GOT3 (cell line): ENCODE data around the gene ATG4C.

ENCODE experiments used
- DNase-seq: peaks from one replicate; lab custom pipeline; 2025; ENCODE audit warnings: mixed read lengths; lab: John Stamatoyannopoulos, UW

ATG4C gene

DNA sequence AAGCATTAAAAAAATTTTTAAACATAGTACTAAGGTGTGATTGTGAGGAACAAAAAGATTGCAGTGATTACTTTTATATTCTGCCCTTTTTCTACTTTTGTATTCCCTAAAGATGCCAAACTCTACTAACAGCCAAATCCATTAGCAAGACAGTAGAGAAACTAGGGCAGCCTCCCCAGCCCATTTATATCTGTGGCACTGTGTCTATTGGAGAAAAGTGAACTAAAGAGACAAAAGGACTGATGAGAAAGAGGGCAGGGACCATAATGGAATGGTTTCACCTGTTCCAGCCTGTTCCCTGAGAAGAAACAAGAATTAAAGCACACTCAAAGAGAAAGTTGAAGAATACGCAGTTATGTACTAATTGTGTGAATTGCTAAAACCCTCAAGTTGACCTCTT, 56.6 kb downstream of the ATG4C start:
- no peak for DNase-seq

DNA sequence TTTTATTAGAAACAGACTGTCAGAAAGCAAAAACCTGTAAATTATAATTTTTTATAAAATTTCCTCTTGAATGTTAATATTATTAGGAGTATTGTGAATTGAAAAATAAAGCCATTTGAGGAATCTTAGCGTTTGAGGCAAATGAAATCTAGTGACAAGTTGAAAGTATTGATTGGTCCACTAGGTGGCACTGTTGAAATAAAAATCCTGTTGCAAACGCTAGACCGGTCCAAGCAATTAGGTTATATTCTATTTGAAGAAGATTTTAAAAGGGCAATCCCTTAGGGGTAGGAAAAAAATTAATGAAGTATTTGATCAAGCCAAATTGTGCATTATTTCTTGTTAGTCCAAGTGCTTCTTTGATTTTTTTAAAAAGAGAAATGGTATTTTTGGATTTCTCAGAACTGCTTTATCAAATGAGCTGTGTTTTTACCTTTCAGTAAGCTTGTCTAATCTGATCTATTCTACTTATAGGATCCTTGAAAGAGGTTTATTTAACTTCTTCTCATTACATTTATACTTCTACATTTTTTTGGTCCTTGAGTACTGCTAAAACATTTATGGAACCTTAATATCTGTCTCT, 57.7 kb downstream of the ATG4C start:
- no peak for DNase-seq

DNA sequence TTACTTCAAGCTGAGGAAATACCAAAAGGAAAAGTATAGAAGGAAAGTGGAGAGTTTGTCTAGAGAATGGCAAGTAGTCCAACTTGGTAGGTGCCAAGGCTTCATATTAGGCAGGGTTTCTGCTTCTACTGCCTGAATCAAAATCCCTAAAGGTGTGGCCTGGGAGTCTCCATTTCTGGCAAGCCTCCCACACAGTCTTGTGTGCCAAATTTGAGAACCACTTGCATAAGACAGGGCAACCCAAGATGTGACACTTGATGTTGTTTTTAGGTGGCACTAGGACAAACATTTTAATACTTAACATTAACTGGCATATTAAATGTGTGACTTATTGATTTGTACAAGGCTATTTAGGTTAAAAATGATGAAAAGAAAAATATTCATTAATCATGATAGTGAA, 60.1 kb downstream of the ATG4C start:
- no peak for DNase-seq

DNA sequence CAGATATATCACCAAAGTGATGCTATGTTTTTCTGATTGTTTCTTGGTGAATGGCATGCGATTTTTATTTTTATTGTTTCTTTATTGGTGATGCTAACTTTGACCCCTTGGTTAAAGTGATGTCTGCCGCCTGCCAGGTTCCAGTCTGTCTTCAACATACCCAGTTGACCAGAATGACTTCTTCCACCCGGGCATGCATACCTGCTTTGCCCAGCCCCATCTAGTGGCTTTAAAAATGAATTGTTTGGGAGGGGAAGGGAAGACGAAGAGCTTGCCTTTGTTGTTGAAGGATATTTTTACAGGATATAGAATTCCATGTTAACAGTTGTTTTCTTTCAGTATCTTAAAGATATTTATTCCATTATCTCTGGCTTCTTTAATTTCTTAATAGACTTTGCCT, 65.1 kb downstream of the ATG4C start:
- DNase-seq, result no peak

DNA sequence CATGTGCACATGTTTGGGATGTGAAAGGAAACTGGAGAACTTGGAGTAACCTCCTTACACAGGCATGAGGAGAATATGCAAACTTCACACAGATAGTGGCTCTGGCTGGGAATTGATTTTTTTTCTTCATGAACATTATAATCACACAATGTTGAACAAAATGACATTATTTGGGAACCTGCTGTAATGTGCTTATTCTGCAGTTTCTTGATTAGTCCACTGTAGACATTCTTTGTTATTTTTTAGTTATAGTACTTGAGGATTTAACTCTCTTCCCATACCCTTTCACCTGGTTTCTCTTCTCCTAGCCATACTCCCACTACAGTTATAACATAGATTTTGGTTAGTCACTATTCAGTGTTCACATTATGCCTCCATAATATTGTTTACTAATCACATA, 68.3 kb downstream of the ATG4C start:
- no peak for DNase-seq

DNA sequence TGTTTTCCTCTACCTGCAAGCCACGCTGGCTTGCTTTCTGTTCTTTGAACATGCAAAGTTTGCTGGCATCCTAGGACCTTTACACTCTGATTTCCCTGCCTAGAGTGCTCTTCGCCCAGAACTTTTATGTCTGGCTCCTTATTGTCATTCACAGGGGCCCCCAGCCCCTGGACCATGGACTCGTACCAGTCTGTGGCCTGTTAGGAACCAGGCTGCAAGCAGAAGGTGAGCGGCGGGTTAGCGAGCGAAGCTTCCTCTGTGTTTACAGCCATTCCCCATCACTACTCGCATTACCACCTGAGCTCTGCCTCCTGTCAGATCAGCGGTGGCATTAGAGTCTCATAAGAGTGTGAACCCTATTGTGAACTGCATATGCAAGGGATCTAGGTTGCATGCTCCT, 73.0 kb downstream of the ATG4C start:
- DNase-seq, result no peak

DNA sequence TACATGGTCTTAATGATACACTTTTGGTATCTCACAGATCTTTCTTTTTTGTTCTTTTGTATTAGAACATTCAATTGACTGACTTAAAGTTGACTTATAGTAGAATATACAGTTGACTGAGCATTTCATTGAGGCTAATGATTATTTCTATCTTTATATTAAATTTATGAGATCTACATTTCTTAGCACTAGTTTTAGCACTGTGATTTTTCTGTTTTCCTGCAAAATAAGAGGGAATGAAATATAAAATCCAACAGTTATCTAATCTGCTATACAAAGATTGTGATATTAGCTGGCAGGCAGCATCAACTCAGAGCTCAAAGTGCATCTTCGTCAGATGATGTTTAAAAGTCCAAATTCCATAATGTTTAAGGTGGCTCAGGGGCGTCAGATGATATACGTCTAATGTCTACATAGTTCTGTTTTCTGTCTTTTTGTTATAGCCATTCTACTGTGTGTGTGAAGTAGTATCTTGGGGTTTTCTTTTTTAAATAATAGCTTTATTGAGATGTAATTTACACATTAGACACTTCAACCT, 85.4 kb downstream of the ATG4C start:
- no peak for DNase-seq

DNA sequence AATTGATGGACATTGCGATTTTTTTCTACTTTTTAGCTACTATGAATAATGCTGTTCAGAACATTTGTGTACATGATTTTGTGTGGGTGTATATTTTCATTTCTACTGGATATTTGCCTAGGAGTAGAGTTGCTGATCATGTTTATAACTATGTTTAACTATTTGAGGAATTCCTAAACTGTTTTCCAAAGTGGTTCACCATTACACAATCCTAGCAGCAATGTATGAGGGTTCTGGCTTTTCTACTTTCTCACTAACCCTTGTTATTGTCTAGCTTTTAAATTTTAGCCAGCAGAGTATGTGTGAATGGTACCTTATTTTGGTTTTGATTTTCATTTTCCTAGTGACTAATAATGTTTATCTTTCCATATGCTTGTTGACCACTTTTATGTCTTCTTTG, 86.2 kb downstream of the ATG4C start:
- no peak for DNase-seq

DNA sequence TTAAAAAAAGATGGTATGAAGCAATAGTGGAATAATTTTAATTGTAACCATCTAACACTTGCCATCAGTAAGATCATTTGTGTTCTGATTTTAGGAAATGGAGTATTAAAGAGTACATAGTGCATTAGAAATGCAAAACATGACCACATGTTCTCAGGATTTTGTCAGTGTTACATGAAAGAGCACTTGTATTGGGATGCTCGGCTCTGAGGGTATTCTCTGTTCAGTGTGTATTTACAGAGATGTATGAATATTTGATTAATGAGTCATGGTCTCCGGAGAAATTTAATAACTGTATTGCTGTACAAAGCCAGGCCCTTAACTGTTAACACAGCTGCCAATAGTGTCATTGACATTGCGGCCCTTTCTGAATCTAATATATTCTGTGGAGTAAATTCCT, 91.7 kb downstream of the ATG4C start:
- DNase-seq, result no peak

DNA sequence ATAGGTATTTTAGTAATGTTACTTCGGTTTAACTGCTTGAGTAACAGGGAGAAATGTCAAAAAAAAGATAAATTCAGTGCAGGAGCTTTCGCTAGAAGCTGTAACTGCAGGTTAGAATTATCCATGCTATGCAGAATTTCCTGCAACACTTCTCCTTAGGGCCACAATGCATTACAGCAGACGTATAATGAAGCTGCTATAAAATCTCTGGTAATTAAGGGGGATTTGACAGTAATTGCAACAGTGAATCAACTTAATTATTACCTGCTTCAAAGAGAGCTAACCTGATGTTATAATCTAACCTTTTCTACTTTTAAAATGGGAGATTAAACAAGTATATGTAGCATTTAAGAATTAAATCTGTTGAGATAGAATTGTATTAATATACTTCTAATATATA, 92.6 kb downstream of the ATG4C start:
- DNase-seq, result no peak

DNA sequence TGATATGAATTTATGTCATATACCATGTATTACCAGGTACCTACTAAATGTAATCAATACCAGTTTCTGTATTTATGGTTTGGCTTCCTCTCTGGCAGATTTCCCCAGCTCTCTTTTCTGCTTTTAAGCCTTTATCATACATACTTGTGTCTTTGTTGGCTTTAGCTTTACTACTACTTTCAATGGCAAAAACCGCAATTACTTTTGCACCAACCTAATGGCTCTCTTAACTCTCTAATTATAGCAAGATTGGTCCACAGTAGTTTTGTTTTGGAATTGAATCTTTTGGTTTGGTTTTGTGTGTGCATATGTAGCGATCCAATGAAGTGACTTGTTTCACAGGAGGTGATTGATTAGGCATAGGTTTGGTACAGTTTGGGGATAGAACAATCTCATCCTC, 93.6 kb downstream of the ATG4C start:
- DNase-seq, result no peak

DNA sequence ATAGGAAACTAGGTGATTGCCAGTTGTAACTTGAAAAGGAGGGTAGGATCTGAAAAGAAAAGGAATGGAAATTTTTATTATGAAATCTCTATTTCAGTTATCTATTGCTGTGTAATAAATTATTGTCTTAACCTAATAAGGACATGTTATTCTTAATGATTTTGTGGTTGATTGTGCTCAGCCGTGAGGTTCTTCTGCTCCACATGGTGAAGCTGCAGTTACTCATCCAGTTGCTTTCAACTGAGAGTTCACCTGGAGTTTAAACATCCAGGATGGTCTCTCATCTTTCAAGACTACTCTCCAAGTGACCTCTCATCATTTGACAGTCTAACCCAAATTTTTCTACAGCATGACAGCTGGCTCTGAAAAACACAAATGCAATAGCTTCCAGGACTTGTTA, 96.0 kb downstream of the ATG4C start:
- no peak for DNase-seq

DNA sequence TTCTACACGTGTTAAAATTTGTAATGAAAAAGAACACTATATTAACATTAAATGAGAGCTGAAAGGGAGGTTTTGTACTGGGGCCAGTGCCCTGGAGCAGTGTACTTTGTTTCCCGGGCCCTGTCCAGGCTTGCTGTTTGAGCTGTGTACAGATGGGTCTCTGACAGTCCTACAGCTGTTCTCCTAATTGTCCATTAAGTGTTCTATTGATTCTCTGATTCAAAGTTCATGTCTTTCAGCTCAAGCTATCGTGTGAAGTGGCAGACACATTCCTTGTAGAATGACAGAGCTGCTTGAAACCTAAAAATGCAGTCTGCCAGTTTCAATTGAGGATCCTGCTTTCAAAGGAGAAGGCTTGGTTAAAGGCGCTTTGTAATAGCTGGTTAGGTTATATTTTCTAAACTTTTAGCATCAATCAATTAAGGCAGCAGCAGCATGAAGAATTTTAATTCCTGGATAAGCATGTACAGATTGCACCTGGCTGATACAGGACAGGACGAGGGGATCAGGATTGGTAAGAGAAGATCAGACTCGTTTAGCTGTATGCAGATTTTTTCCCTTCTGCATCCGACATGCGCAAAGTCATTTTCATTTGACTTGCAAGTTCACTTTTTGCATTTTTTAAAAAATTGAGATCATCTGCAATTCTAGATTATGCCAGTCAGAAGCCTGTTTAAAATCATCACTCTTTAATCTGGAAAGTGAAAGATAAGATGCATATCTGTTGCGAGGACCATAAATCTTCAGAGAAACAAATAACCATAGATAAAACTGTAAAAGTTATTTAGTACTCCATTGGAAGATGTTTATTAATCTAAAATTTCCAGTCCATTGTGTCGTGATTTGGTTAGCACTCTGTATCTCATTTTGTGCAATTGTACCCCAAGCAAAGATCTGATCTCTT, 98.5 kb downstream of the ATG4C start:
- DNase-seq, result no peak

DNA sequence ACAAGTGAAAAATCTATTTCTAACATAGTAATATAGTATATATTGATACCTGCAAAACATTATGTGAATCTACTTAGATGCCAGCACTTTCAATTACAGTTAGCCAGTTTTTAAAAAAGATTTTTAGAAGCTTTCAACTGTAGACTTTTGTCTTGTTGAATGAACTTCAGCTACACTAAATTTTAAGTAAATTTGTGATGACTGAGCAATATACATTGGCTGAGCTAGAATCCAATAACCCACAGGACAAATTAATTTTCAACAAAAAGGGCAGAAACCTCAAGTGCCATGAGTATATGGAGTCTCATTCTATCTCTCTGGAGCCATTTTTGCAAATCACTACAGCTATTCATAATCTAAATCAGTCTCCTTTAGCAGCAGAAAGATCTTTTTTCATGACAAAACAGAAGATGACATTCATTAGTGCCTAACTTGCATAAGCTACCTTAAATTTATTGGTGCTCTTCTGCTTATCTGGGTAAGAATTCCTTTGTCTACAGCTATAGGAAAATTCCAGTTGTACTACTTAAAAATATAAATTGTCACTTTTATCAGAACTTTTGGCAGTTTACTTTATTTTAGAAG, 100.3 kb downstream of the ATG4C start:
- no peak for DNase-seq

DNA sequence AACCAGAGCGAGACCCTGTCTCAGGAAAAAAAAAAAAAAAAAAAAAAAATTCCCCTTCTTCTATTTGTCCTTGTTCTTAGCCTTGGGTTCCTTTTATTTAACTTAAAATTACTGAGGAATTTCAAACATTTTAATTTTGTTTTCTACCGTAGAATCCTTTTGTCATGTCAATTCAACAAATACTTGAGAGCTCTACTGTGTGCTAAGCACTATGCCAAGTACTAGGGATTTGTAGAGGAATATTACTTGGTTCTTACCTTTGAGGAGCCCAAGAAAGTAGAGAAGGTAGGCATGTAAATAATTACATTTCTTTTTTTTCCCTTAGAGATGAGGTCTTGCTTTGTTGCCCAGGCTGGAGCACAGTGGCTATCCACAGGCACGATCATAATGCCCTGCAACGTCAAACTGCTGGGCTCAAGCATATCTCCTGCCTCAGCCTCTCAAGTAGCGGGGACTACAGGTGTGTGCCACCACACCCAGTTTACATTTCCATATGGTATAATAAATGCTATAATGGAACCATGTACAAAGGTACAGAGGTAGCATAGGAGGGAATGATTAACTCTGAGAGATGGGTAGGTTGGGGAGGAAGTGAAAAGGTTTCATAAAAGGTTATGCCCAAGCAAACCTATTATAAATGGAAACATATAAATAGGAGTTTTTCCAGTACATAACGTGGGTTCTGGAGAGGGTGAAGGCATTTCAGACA, 104.0 kb downstream of the ATG4C start:
- DNase-seq, result no peak

DNA sequence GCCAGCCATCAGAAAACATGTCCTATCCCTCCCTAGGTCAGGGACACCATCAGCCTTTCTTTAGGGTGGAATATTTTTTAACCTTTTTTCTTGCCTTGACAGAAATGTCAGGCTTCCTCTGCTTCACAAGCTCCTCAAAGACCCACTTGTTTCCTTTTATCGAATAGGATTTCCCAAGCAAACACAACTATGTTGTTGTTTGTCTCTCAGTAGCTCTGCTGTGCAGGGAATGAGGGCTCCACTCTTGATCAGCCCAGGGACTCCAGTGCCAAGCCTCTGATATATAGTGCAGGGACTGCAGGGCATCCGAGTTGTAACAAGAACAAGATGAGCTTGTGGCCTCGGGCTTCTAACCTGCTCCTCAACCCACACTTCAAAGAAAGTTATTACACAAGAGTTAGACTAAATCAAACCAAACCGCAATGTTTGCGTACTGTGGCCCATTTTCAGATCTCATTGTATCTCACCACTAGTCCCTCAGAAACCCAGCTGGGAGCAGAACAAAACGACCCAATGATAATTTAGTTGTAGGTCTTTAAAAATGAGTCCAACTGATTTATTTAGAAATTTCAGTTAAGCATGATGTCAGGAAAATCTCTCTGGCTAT, 108.1 kb downstream of the ATG4C start:
- DNase-seq, result no peak

DNA sequence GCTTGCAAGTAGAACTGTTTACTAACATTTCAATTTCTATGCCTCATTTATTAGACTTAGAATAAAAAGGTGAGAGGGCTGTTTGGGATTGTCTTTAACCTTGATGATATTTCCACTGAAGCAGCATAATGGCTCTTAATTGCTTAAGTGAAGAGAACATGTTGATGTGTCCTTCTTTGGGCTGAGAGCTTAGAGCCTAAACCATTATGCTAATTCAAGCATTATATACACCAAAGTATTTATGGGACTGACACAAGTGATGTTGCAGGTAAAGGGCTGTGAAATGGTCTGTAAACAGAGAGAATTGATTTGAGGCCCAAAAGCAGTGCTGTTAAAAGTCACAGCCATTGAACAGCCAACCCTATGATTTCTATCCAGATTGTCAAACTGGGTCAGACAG, 113.9 kb downstream of the ATG4C start:
- no peak for DNase-seq

DNA sequence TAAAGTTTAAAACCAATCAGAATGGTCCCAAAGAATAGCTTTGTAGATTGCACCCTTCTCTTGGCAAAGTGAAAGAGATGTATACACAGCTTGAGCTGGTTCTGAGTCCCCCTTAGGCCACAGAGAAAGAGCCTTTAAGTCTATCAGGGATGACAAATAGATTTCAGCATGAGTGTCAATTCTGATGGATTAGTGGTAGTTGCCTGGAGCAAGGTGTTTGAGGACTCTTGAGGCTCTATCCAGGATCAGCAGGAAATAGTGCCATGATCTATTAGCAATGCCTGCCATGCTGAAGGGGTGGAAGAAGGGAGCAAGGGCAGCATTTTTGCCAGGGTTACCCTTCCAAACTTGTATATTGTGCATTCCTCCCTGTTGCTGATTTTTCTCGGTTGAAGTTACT, 116.6 kb downstream of the ATG4C start:
- no peak for DNase-seq

DNA sequence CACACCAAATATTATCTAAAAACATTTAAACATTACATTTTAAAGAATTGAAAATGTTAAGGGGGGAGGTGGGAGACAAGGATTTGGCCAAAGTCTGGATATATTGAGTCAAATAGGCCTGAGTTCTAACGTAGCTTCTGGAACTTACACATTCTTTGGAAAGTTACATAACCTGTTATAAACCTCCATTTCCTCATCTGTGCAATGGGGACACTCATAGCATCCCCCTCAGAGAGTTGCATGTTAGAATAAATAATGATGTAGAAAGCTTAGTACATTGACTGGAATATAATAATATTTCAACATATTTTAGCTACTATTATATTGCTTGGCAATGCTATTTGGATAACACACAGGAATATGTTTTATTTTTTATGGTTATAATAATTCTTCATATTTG, 117.7 kb downstream of the ATG4C start:
- no peak for DNase-seq

DNA sequence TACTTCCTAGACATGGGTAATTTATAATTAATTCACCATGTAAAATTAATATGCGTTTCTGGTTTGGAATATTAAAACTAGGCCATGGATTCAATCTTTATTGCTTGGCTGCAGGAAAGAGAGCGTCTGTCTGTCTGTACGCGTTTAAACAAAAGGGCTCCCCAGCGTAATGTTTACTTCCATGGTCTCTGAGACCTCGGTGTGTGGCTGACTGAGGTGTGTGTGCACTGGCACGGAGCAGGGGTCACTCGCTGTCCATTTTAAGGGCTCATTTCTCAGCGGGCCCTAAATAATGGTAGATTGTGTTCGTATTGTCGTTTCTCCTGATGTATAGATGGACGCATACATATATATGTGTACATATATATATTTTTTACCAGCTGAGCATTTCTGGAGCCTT, 119.6 kb downstream of the ATG4C start:
- DNase-seq, result no peak

DNA sequence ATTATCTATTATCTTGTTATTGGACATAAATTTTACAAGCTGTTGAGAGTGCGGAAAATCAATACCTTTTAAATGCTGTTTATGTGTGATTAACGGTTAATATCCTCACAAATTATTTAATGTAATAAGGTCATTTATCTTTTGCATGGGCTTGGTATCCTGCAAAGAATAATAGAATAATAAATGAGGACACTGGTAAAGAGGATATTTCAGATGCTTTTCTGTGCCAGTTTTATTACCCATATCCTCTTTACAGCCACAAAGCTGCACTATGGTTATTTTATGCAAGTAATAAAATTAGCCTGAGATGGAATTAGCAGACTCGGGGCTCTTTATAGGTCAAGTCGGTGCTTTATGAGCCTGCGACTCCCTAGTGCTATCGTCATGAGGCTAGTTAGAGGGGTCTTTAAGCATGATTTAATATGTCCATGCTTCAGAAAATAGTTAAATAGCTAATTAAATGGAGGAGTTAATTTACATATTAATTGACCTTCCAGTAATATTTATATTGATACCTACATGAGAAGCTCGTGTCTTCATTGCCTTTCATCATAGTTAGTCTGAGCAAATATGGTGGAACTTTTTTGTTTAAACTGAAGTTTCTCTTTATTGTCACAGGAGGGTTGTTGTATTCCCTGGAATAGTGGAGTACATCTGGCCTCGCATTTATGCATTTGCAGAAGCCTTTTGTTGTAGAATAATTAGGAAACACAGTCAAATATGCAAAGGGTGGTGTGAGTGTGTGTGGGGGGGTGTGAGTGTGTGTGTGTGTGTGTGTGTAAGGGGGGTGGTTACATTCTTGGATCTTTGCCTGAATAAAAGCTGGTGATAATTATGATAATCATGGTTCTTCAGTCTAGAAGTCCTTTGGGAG, 120.3 kb downstream of the ATG4C start:
- DNase-seq, result no peak
